Measurements from ENCODE around the gene SCN1B. TPM values are rescaled to one million over a fixed set of nuclear protein-coding genes. Genes with fewer than 3 reads are reported as not detected.

SCN1B gene
- total RNA-seq, 1 donor from 2014 or later: 0.69 TPM

DNA sequence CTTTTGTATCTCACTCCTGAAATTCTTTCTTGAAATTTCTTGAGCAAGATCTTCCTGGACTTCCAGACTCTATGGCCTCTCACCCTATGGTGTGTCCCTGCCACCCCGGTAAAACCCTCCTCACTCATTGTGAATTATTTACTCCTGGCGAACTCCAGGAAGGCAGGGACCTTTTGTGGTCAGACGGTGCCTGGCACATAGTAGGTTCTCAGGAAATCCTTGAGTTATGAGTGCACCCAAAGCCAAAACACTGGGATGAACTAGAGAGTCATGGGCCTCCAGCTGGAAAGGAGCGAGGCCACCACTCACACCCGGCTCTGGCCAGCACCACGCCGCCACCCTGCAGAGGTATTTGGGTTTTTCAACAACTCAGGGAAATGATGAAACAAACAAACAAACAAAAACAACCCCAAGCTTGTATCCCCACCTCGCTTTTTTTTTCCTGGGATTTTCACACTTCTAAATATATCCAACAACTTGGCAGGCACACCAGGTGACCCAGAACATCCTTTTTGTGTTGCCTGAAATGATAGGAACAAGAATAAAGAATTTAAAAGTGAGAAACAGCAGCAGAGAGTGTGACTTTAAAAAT is 22.4 kb downstream of the SCN1B start:
- intact Hi-C loops (cut with micrococcal nuclease): no loop called here

- intact Hi-C loops (cut with micrococcal nuclease): no loop called here
These were observed 23.5 kb downstream of the SCN1B start for GRCh38 chr19:35053667-35054293.

DNA sequence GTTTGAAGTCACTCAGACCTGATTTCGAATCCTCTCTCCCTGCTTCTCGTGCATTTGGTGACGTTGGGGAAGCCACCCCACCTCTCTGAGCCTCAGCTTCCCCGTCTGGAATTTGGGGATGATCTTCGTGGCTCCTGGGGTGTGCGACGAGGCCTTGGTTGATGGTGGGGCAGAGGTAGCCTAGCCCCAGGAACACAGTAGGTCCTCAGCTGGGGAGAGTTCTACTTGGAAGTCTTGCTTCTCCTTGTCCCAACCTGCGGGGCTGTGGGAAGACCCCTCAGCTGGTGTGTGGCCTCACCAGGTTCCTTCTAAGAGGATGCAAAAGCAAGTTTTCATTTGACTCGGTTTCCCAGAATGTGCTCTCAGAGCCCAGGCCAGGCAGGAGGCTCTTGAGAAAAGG is 24.4 kb downstream of the SCN1B start:
- intact Hi-C loops (cut with micrococcal nuclease): no loop called here

DNA sequence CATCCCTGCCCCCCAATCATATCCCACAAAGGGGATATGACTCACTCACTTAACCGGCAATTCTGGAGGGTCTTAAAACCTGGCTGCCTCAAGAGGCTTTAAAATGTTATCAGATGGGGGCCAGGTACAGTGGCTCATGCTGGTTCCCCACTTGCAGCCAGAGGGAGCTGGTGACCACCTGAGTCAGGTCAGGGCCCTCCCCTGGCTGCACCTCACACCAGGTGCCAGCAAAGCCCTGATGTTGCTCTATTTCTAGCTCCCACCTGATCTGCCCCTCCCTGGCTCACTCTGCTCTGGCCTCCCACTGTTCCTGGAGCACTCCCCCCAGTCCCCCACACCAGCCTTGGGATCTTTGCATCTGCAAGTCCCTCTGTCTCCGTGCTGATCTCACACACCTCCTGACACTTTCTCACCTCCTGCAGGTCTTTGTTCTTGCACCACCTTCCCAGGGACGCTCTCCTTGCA is 25.5 kb downstream of the SCN1B start:
- intact Hi-C loops (cut with micrococcal nuclease): no loop called here

DNA sequence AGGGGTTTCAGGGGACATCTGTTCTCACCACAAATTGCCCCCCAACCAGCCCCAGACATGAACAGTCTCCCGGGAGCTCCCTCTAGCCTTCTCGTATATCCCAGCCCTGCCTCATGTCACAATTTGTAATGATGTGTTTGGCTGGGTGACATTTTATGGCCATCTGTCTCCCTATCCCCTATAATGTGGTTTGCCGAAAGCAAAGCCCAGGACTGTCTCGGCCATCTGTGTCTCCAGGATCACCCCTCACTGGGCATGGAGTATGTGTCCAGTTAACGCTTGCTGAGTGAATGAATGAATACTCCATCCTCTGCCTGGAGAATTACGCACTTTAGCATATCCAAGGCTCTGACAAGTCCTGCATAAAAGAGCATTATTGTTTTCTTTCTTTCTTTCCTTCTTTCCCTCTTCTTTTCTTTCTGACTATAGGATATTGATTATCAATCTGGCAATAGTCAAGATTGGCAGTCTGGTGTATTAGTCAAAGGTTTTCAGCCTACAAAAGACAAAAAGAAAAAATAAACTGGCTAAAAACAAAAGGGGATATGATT is 26.3 kb downstream of the SCN1B start:
- intact Hi-C loops (cut with micrococcal nuclease): no loop called here

DNA sequence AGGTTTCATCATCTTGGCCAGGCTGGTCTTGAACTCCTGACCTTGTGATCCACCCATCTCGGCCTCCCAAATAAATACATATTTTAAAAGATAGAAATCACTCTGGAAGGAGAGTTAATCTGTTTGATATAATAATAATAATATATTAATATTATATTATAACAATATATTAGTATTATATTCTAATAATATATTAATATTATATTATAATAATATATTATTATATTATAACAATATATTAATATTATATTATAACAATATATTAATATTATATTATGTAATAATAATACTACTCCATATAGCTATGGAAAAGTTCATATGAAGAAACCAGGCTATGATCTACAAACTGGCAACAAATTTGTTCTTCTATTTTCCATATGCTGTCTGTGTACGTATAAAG is 28.1 kb downstream of the SCN1B start:
- intact Hi-C loops (cut with micrococcal nuclease): no loop called here

GRCh38 chr19:35059006-35059798 is 28.9 kb downstream of the SCN1B start:
- intact Hi-C loops (cut with micrococcal nuclease): no loop called here

GRCh38 chr19:35059799-35060091 is 29.5 kb downstream of the SCN1B start:
- intact Hi-C loops (cut with micrococcal nuclease): no loop called here

- intact Hi-C loops (cut with micrococcal nuclease): no loop called here
These were observed 30.0 kb downstream of the SCN1B start for GRCh38 chr19:35060160-35060855.

DNA sequence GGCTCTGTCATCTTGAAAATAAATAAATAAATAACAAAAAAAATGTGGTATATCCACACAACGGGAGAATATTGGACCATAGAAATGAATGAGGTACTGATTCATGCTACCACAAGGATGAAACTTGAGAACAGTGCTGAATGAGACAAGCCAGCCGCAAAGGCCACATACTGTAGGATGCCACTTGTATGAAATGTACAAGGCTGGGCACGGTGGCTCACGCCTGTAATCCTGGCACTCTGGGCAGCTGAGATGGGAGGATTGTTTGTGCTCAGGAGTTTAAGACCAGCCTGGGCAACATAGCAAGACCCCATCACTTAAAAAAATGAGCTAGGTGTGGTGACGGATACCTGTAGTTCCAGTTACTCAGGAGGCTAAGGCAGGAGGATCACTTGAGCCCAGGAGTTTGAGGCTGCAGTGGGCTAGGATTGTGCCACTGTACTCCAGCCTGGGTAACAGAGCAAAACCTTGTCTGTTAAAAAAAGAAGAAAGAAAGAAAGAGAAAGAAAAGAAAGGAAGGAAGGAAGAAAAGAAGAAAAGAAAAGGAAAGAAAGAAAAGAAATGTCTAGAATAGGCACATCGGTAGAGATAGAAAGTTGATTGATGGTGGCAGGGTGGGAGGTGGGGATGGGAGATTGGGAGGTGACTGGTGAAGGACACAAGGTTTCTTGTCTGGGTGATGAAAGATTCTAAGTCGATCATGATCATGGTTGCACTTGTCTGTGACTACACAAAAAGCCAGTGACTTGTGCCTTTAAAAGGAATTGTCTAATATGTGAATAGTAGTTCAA is 31.5 kb downstream of the SCN1B start:
- intact Hi-C loops (cut with micrococcal nuclease): no loop called here

- intact Hi-C loops (cut with micrococcal nuclease): no loop called here
These were observed 32.7 kb downstream of the SCN1B start for GRCh38 chr19:35062942-35063341.

- intact Hi-C loops (cut with micrococcal nuclease): no loop called here
These were observed 33.9 kb downstream of the SCN1B start for GRCh38 chr19:35063940-35064818.

DNA sequence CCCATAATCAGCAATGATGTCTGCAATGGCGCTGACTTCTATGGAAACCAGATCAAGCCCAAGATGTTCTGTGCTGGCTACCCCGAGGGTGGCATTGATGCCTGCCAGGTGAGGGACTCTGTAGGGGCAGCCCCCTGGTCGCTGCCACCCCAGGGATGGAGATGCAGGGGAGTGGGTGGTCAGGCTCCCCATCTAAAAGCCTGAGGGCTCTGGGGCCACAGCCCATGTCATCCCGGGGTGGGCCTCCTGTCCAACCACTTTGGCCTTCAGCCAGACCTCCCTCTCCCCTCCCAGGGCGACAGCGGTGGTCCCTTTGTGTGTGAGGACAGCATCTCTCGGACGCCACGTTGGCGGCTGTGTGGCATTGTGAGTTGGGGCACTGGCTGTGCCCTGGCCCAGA is 35.3 kb downstream of the SCN1B start:
- intact Hi-C loops (cut with micrococcal nuclease): no loop called here

DNA sequence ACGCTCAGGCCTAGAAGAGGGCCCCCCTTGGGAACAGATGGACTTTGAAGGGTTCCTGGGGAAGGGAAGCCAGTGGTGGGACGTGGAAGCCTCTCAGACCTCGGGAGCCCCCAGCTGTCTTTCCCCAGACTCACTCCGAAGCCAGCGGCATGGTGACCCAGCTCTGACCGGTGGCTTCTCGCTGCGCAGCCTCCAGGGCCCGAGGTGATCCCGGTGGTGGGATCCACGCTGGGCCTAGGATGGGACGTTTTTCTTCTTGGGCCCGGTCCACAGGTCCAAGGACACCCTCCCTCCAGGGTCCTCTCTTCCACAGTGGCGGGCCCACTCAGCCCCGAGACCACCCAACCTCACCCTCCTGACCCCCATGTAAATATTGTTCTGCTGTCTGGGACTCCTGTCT is 35.9 kb downstream of the SCN1B start:
- intact Hi-C loops (cut with micrococcal nuclease): loop anchor here (2.0 kb wide), 1 partner anchor 49 kb away; the partner anchor contains the start of gene FXYD3

DNA sequence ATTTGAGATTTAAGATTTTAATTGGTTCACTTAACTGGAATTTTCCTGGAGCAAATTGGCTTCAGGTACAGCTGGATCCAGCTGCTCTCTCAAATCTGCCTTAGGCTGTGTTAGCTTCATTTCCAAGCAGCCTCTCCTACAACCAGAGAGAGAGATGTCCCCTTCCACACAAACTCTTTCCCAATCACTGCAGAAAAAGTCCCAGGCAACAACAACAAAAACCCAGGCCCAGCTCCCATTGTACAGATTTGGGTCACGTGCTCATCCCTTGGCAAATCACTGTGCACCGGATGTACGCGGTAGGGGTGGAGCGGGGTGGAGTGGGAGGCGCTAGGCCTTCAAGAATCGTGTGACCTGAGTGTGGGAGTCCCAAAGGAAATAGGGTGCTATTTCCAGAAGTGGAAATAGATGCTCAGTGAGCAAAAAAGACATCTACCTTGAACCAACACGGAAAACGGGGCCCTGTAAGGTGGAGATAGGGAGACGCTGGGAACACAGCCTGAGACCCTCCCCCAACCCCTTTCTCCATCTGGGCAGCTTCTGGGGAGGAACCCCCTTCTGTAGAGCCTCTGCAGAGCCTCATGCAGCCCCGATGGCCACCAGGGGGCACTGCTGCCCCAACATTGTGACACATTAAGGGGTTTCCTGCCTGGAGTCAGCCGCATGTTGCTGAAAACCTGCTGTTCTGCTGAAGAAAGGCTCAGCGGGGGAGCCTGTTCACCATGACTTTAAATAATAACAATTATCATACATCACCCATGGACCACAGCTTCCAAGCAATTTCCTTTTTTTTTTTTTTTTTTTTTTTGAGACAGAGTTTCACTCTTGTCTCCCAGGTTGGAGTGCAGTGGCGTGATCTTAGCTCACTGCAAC is 36.7 kb downstream of the SCN1B start:
- intact Hi-C loops (cut with micrococcal nuclease): loop anchor here (1.0 to 2.0 kb wide), 8 partner anchors 23 to 428 kb away; partner anchors contain the start of genes FXYD3 and LGI4

- intact Hi-C loops (cut with micrococcal nuclease): no loop called here
These were observed 38.8 kb downstream of the SCN1B start for GRCh38 chr19:35068941-35069634.

- intact Hi-C loops (cut with micrococcal nuclease): no loop called here
These were observed 39.4 kb downstream of the SCN1B start for GRCh38 chr19:35069696-35070095.

GRCh38 chr19:35070471-35070870 is 40.2 kb downstream of the SCN1B start:
- intact Hi-C loops (cut with micrococcal nuclease): no loop called here

All from T-helper 1 cell treated with Interleukin-12 subunit alpha and Interleukin-12 subunit beta and Interleukin-4 antibody, amounts not matched to agents 30 ng/mL and 1 ng/mL, for 36 hours (primary cell).